K562 (cell line): Measurements from ENCODE around the gene BIRC6. TPM values are rescaled to one million over a fixed set of nuclear protein-coding genes. Genes with fewer than 3 reads are reported as not detected.
A peak's percentile ranks its signal among the peaks of the same experiment; 100 is the strongest.

Source experiments
- ATAC-seq: fragments of 200-7000 bp; cut with Tn5 transposase; 3 replicates; pipeline ENCODE4 v1.9.1; 2020; ENCODE audit warnings: moderate library complexity
- BruUV-seq: library from RNA; stranded (reverse); fragments of 400-500 nt; replicated peaks from 2 replicates; lab custom pipeline; 2021; lab: Mats Ljungman, UMichigan
- CTCF ChIA-PET: fragments of 300-600 bp; formaldehyde crosslinking; extraction: SDS; loops from one replicate; lab custom pipeline; 2021; ENCODE audit warnings: low intra/inter-chr PET ratio; lab: Yijun Ruan, JAX
- POLR2A ChIA-PET: fragments of 300-600, 350-650 bp; sonication (Branson Sonifier 250); formaldehyde crosslinking; extraction: SDS; loops from one replicate; lab custom pipeline; 2021; ENCODE audit warnings: antibody characterized with exemption, inconsistent platforms; lab: Yijun Ruan, JAX
- DNase-seq, 4 experiments: peaks; one replicate each; pipeline versions ENCODE4 v3.0.0 to v3.0.0-alpha.2; 2011 to 2018; ENCODE audit warnings: low spot score in 3 of 4, mixed read lengths in 3 of 4; ENCODE audit errors: extremely low read depth in 1 of 4
- FAIRE-seq: peaks from 2 replicates; lab custom pipeline; 2011; peaks lifted over from hg19 to GRCh38; lab: Jason Lieb, UNC
- H2AFZ ChIP-seq: 2 replicates; pipeline ENCODE4 v1.6.0; 2011; ENCODE audit warnings: low read depth, low read length, control low read depth, inconsistent platforms
- H3K27ac ChIP-seq: fragments of 200-600 bp; 3 replicates; pipeline ENCODE4 v1.8.0; 2011; ENCODE audit warnings: low read depth, mild to moderate bottlenecking, control low read depth, inconsistent platforms, low read length, moderate library complexity, mixed read lengths; ENCODE audit errors: extremely low read depth
- H3K27me3 ChIP-seq, 2 experiments: fragments of 300-600 bp in 1 of 2; 2 replicates in 1 of 2; 3 replicates in 1 of 2; pipeline versions ENCODE4 v1.6.0 to v1.8.0; 2011; ENCODE audit warnings: inconsistent platforms in 2 of 2, low read length in 2 of 2, mild to moderate bottlenecking in 1 of 2, mixed read lengths in 1 of 2, moderate library complexity in 1 of 2; ENCODE audit not compliant: control insufficient read depth in 2 of 2, insufficient read depth in 2 of 2
- H3K36me3 ChIP-seq: fragments of 300-600 bp; 3 replicates; pipeline ENCODE4 v1.8.0; 2011; ENCODE audit warnings: mild to moderate bottlenecking, low read length, inconsistent platforms; ENCODE audit not compliant: control insufficient read depth, insufficient read depth
- H3K4me1 ChIP-seq, 2 experiments: fragments of 200-600 bp in 1 of 2; replicated peaks in 1 of 2; 2 replicates in 1 of 2; 3 replicates in 1 of 2; pipeline versions ENCODE4 v1.5.1 to v1.8.0; 2011; ENCODE audit warnings: inconsistent platforms in 2 of 2, low read length in 2 of 2, mild to moderate bottlenecking in 1 of 2, mixed read lengths in 1 of 2, moderate library complexity in 1 of 2; ENCODE audit not compliant: control insufficient read depth in 2 of 2, insufficient read depth in 2 of 2
- H3K4me2 ChIP-seq: 2 replicates; pipeline ENCODE4 v1.6.1; 2011; ENCODE audit warnings: low read length, control low read depth, inconsistent platforms, mixed read lengths; ENCODE audit not compliant: insufficient read depth
- H3K4me3 ChIP-seq: fragments of 200-600 bp; sonication (generic), shearing (Covaris generic); 2 replicates; pipeline ENCODE4 v1.5.1; 2016; ENCODE audit warnings: control low read depth, inconsistent platforms
- H3K79me2 ChIP-seq: fragments of 200-600 bp; 3 replicates; pipeline ENCODE4 v1.8.0; 2011; ENCODE audit warnings: low read length, inconsistent platforms; ENCODE audit not compliant: control insufficient read depth, insufficient read depth
- H3K9ac ChIP-seq, 2 experiments: 2 replicates each; pipeline versions ENCODE4 v1.6.0 to v1.6.1; 2011; ENCODE audit warnings: low read depth in 2 of 2, low read length in 2 of 2, control low read depth in 1 of 2, inconsistent platforms in 1 of 2, mild to moderate bottlenecking in 1 of 2, mixed read lengths in 1 of 2; ENCODE audit not compliant: insufficient read depth in 1 of 2
- H3K9me1 ChIP-seq: one replicate; pipeline ENCODE4 v1.6.0; 2011; ENCODE audit warnings: inconsistent platforms, mild to moderate bottlenecking, low read length, moderate library complexity; ENCODE audit not compliant: control insufficient read depth, insufficient read depth
- H3K9me3 ChIP-seq: replicated peaks from 2 replicates; pipeline ENCODE4 v1.5.1; 2011; ENCODE audit warnings: low read depth, low read length, inconsistent platforms; ENCODE audit not compliant: control insufficient read depth, insufficient read depth
- H4K20me1 ChIP-seq: replicated peaks from 2 replicates; pipeline ENCODE4 v1.6.1; 2011; ENCODE audit warnings: low read length, inconsistent platforms, mixed read lengths; ENCODE audit not compliant: control insufficient read depth, insufficient read depth
- JUND ChIP-seq, 2 experiments: IDR thresholded peaks; 2 replicates in 1 of 2; 3 replicates in 1 of 2; pipeline ENCODE4 v1.6.1; 2011; ENCODE audit warnings: borderline replicate concordance in 2 of 2, low read depth in 2 of 2, low read length in 2 of 2, improper control_type of control experiment in 1 of 2, missing biosample characterization in 1 of 2, missing genetic modification characterization in 1 of 2, missing genetic modification reagents in 1 of 2
- MBD2 ChIP-seq: sonication (generic); IDR thresholded peaks from 2 replicates; pipeline ENCODE4 v1.6.1; 2016; ENCODE audit warnings: low read depth, borderline replicate concordance
- MCM3 ChIP-seq: fragments of 450-650 bp; IDR thresholded peaks from 2 replicates; pipeline ENCODE4 v1.6.1; 2016
- MYNN ChIP-seq, 2 experiments: sonication (generic); formaldehyde crosslinking in 1 of 2; IDR thresholded peaks; 2 replicates each; pipeline versions ENCODE4 v1.5.0 to v1.6.1; 2016 to 2020; ENCODE audit warnings: antibody characterized with exemption in 1 of 2, missing genetic modification reagents in 1 of 2
- RB1 ChIP-seq: fragments of 450-650 bp; IDR thresholded peaks from 2 replicates; pipeline ENCODE4 v1.6.1; 2017; ENCODE audit warnings: low read depth, mild to moderate bottlenecking
- RNF2 ChIP-seq: sonication (generic); IDR thresholded peaks from 2 replicates; pipeline ENCODE4 v1.6.1; 2016
- SRSF1 ChIP-seq: fragments of 200-400 bp; formaldehyde crosslinking; IDR thresholded peaks from 2 replicates; pipeline ENCODE4 v1.6.1; 2017; ENCODE audit warnings: mild to moderate bottlenecking, low read depth, low read length, moderate library complexity
- ZKSCAN1 ChIP-seq: fragments of 150-350 bp; IDR thresholded peaks from 2 replicates; pipeline ENCODE4 v1.6.1; 2016; ENCODE audit warnings: low read depth, low read length
- ZNF146 ChIP-seq: IDR thresholded peaks from one replicate; pipeline ENCODE4 v1.6.1; 2018; ENCODE audit warnings: missing compliant biosample characterization; ENCODE audit not compliant: unreplicated experiment
- WGBS: fragments of 100-300 bp; shearing (Covaris generic); methylation state at CpG from one replicate; pipeline ENCODE4 v1.1.6; 2016; ENCODE audit warnings: low coverage, mixed read lengths; ENCODE audit not compliant: insufficient coverage; ENCODE audit errors: missing lambda C conversion rate; 5-methylcytosine and 5-hydroxymethylcytosine counted together
- in situ Hi-C: fragments of 300-500 bp; cut with MboI; formaldehyde crosslinking; loops from 4 replicates; pipeline ENCODE4 v1.15.0; 2018; ENCODE audit warnings: inconsistent platforms, mixed read lengths
- intact Hi-C: fragments of 100-400 bp; cut with micrococcal nuclease; formaldehyde crosslinking; loops from 2 replicates; pipeline ENCODE4 v1.14.2; 2022
- polyA plus RNA-seq, 8 experiments: library from polyadenylated mRNA; depleted of rRNA in 4 of 8; stranded (reverse) in 5 of 8; unstranded in 3 of 8; fragments of >200 nt; fragmentation: Nextera tagmentation in 2 of 8; fragmentation: Illumina TruSeq in 1 of 8; extraction: Ambion mirVana in 2 of 8; extraction: Trizol in 1 of 8; gene quantifications; 2 replicates each; pipeline versions ENCODE4 v1.2.1 to v1.2.3, GENCODE V29; 2011 to 2014; ENCODE audit warnings: inconsistent platforms in 1 of 8, missing spikeins in 1 of 8
- total RNA-seq, 7 experiments: library from RNA; depleted of rRNA in 6 of 7; stranded (reverse); fragments of >200 nt in 6 of 7; fragmentation: Illumina TruSeq in 2 of 7; extraction: Trizol in 2 of 7; gene quantifications; 2 replicates each; pipeline versions ENCODE4 v1.2.1 to v1.2.3, GENCODE V29; 2011 to 2021; ENCODE audit warnings: low replicate concordance in 1 of 7
- TF ChIP-seq, protein P1 (sequence below): IDR thresholded peaks from 2 replicates; pipeline ENCODE4 v1.6.1; 2011; ENCODE audit not compliant: insufficient read length; ENCODE audit errors: extremely low read depth
- TF ChIP-seq, protein P2 (sequence below): fragments of 450-650 bp; IDR thresholded peaks from 2 replicates; pipeline ENCODE4 v1.6.1; 2016

Gene BIRC6
- total and polyA plus RNA-seq, 9 of the 15 experiments (the other 6 are each of a cell fraction or from before 2014, with no cell fraction given), result 18.8 to 110 (median 49.8) TPM

DNA sequence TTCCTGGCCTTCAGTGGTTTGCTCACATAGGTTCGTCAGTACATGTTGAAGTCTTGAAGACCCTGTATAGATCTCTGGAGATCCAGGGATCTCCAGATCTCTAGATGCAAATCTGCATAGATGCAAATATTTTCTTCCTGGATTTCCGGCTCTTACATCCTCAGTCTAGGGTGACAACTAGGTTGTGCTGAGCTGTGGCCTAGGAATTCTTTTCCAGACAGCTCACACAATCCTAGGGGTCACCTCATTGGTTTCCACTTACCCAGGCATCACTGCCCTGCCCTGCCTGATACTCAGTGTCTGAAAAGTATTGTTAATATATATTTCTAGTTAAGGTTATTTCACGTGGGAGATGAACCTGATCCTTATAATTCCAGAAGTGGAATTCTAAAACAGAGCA is 165.9 kb downstream of the BIRC6 start:
- Histone ChIP-seq H3K9me1 (no peaks in the 10 kb centered on the region), H3K4me2 (no peak overlapping the region), H3K27me3 (no peaks in the 10 kb centered on the region), H2AFZ (no peak overlapping the region), H3K9me3 (no peaks in the 10 kb centered on the region), H3K27ac (no peak overlapping the region), H3K79me2 (no peaks in the 10 kb centered on the region), H3K4me3 (no peak overlapping the region), H3K4me1 (peaks cover 0 to 10% of the 10 kb centered on the region in 2 experiments; a peak in 2 of 5 replicates), H3K36me3 (peaks cover 83% of the 10 kb centered on the region), H4K20me1 (no peaks in the 10 kb centered on the region), H3K9ac (no peak overlapping the region)
- ATAC-seq (0 out of 3 replicates have a peak, but pooled peaks have one; percentile 39), FAIRE-seq (no peak), DNase-seq (no peak)
- CTCF ChIA-PET, result no interaction called here
- BruUV-seq, result no TSS peak
- in situ Hi-C loops, result no loop called here
- POLR2A ChIA-PET, result interaction anchor here (0.8 kb wide), 1 partner anchor 557 kb away, joined by 3 read pairs; no protein-coding TSS in a partner anchor
- TF ChIP-seq ZNF146 (CRISPR knock-in tag), result no peak
- intact Hi-C loops, result no loop called here
- 65% methylated on average over 3 of the region's 3 CpGs for WGBS

DNA sequence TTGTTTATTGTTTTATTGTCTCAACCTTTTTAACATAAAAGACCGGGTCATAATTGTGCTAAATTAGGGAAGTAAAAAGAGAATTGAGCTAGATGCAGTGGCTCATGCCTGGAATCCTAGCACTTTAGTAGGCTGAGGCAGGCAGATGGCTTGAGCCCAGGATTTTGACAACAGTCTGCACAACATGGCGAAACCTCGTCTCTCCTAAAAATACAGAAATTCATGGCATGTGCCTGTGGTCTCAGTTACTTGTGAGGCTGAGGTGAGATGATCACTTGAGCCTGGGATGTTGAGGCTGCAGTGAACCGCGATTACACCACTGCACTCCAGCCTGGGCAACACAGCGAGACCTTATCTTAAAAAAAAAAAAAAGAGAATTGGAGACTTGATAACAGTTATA is 166.9 kb downstream of the BIRC6 start:
- TF ChIP-seq MYNN (IDR thresholded peaks at IDR 0.05), result no peak
- TF ChIP-seq MYNN (CRISPR knock-in tag; IDR thresholded peaks at IDR 0.05), result no peak
- TF ChIP-seq JUND (IDR thresholded peaks at IDR 0.05; ENCODE audit: borderline replicate concordance, low read depth, low read length), result no peak
- no peak for TF ChIP-seq JUND (tag; IDR thresholded peaks at IDR 0.05; ENCODE audit: borderline replicate concordance, low read depth, low read length)
- TF ChIP-seq RNF2, result no peak
- no peak for TF ChIP-seq SRSF1
- no peak for TF ChIP-seq MCM3
- no peak for TF ChIP-seq MBD2
- no peak for TF ChIP-seq ZKSCAN1
- TF ChIP-seq, protein P1, sequence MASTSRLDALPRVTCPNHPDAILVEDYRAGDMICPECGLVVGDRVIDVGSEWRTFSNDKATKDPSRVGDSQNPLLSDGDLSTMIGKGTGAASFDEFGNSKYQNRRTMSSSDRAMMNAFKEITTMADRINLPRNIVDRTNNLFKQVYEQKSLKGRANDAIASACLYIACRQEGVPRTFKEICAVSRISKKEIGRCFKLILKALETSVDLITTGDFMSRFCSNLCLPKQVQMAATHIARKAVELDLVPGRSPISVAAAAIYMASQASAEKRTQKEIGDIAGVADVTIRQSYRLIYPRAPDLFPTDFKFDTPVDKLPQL, result no peak
- no peak for TF ChIP-seq RB1
- TF ChIP-seq, protein P2, sequence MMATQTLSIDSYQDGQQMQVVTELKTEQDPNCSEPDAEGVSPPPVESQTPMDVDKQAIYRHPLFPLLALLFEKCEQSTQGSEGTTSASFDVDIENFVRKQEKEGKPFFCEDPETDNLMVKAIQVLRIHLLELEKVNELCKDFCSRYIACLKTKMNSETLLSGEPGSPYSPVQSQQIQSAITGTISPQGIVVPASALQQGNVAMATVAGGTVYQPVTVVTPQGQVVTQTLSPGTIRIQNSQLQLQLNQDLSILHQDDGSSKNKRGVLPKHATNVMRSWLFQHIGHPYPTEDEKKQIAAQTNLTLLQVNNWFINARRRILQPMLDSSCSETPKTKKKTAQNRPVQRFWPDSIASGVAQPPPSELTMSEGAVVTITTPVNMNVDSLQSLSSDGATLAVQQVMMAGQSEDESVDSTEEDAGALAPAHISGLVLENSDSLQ, result no peak
- no peaks in the 10 kb centered on the region for H3K9me3 ChIP-seq
- ATAC-seq (no peak), DNase-seq (no peak), FAIRE-seq (peak; percentile 35)
- H3K4me1 ChIP-seq, result peaks cover 0 to 10% of the 10 kb centered on the region in 2 experiments; a peak in 2 of 5 replicates
- no peak overlapping the region for H3K27ac ChIP-seq
- H3K79me2 ChIP-seq, result no peaks in the 10 kb centered on the region
- CTCF ChIA-PET, result no interaction called here
- no TSS peak for BruUV-seq
- in situ Hi-C loops, result no loop called here
- no peaks in the 10 kb centered on the region for H3K9me1 ChIP-seq
- no peak overlapping the region for H3K9ac ChIP-seq
- no peaks in the 10 kb centered on the region for H3K27me3 ChIP-seq
- no peaks in the 10 kb centered on the region for H4K20me1 ChIP-seq
- H2AFZ ChIP-seq, result no peak overlapping the region
- intact Hi-C loops, result no loop called here
- POLR2A ChIA-PET, result no interaction called here
- H3K4me2 ChIP-seq, result no peak overlapping the region
- H3K4me3 ChIP-seq, result no peak overlapping the region
- WGBS, result 90% methylated on average over 5 of the region's 6 CpGs
- peaks cover 82% of the 10 kb centered on the region for H3K36me3 ChIP-seq
